ENCODE results near the gene RGS9BP. TPM values are rescaled to one million over a fixed set of nuclear protein-coding genes. Genes with fewer than 3 reads are reported as not detected.

Gene RGS9BP
- total and polyA plus RNA-seq, 2 of the 13 experiments (the other 11 are each of a cell fraction or from before 2014, with no cell fraction given): 0.01 TPM; not detected in 1

- TF ChIP-seq HBP1 (CRISPR knock-in tag; IDR thresholded peaks at IDR 0.05; ENCODE audit: low read depth): no peak
- TF ChIP-seq SIN3B (IDR thresholded peaks at IDR 0.05; ENCODE audit: low read length): no peak
- TF ChIP-seq FOXA1 (IDR thresholded peaks at IDR 0.05): no peak
- TF ChIP-seq FOXA1 (CRISPR knock-in tag; IDR thresholded peaks at IDR 0.05): no peak
- TF ChIP-seq ZHX2 (IDR thresholded peaks at IDR 0.05; ENCODE audit: low read depth): peak; percentile 3; the same call in 1 of the 2 replicates
- no peak for TF ChIP-seq ZHX2 (CRISPR knock-in tag; IDR thresholded peaks at IDR 0.05; ENCODE audit: borderline replicate concordance)
- TF ChIP-seq RFX5 (IDR thresholded peaks at IDR 0.05; ENCODE audit: low read depth, low read length): no peak
- TF ChIP-seq TSC22D2 (CRISPR knock-in tag; IDR thresholded peaks at IDR 0.05; ENCODE audit: borderline replicate concordance): no peak
- TF ChIP-seq HIVEP1 (CRISPR knock-in tag; IDR thresholded peaks at IDR 0.05): no peak
- TF ChIP-seq ZNF619 (CRISPR knock-in tag; IDR thresholded peaks at IDR 0.05): no peak
- no peak for TF ChIP-seq ZNF605 (CRISPR knock-in tag; IDR thresholded peaks at IDR 0.05)
- TF ChIP-seq SIX1 (CRISPR knock-in tag; IDR thresholded peaks at IDR 0.05; ENCODE audit: borderline replicate concordance): no peak
- no peak for TF ChIP-seq ZNF543 (CRISPR knock-in tag; IDR thresholded peaks at IDR 0.05)
- no peak for TF ChIP-seq DRAP1 (CRISPR knock-in tag; IDR thresholded peaks at IDR 0.05)
- no peak for TF ChIP-seq ZNF788 (CRISPR knock-in tag; IDR thresholded peaks at IDR 0.05; ENCODE audit: borderline replicate concordance)
- no peak for TF ChIP-seq ZFP36L2 (CRISPR knock-in tag; IDR thresholded peaks at IDR 0.05)
- no peak for TF ChIP-seq HNF4A (CRISPR knock-in tag; IDR thresholded peaks at IDR 0.05)
- TF ChIP-seq SRF (IDR thresholded peaks at IDR 0.05; ENCODE audit: low read depth, low read length): no peak
- peak; percentile 60; the same call in 1 of the 2 replicates for TF ChIP-seq ZBTB42 (CRISPR knock-in tag; IDR thresholded peaks at IDR 0.05)
- no peak for TF ChIP-seq GLI4 (CRISPR knock-in tag; IDR thresholded peaks at IDR 0.05; ENCODE audit: borderline replicate concordance)
- no peak for TF ChIP-seq NR2F2 (IDR thresholded peaks at IDR 0.05; ENCODE audit: borderline replicate concordance, low read depth)
- peak; percentile 8; the same call in 1 of the 2 replicates for TF ChIP-seq ZIK1 (CRISPR knock-in tag; IDR thresholded peaks at IDR 0.05; ENCODE audit: borderline replicate concordance, low read depth)
- TF ChIP-seq DMAP1 (CRISPR knock-in tag; IDR thresholded peaks at IDR 0.05): no peak
- no peak for TF ChIP-seq ZNF260 (CRISPR knock-in tag; IDR thresholded peaks at IDR 0.05; ENCODE audit: borderline replicate concordance, low read depth)
- TF ChIP-seq ZNF713 (CRISPR knock-in tag; IDR thresholded peaks at IDR 0.05): no peak
- TF ChIP-seq JDP2 (CRISPR knock-in tag; IDR thresholded peaks at IDR 0.05; ENCODE audit: borderline replicate concordance): no peak
Measured at GRCh38 chr19:32691952-32692726, 16.5 kb downstream of the RGS9BP start (continued).

Measured in HepG2 (cell line).